Panc1 (cell line): ENCODE measurements around the gene SMAD5. TPM values are rescaled to one million over a fixed set of nuclear protein-coding genes. Genes with fewer than 3 reads are reported as not detected.

Experiments used
- ATAC-seq: fragments of 200-7000 bp; cut with Tn5 transposase; 2 replicates; pipeline ENCODE4 v1.9.1; 2020; ENCODE audit warnings: mild to moderate bottlenecking, moderate library complexity
- BruUV-seq: library from RNA; stranded (reverse); fragments of 400-500 nt; replicated peaks from 2 replicates; lab custom pipeline; 2021; lab: Mats Ljungman, UMichigan
- CTCF ChIA-PET: fragments of 300-600 bp; sonication (Branson Sonifier 250); formaldehyde crosslinking; loops from one replicate; lab custom pipeline; 2022; ENCODE audit warnings: antibody characterized with exemption; lab: Charles Lee
- POLR2A ChIA-PET: fragments of 300-600 bp; sonication (Branson Sonifier 250); formaldehyde crosslinking; loops from one replicate; lab custom pipeline; 2022; ENCODE audit warnings: antibody characterized with exemption; lab: Charles Lee
- DNase-seq: peaks from one replicate; pipeline ENCODE4 v3.0.0-alpha.2; 2010; ENCODE audit warnings: low read depth, low spot score
- H3K27ac ChIP-seq: 2 replicates; pipeline ENCODE4 v1.5.1; 2011; ENCODE audit warnings: mild to moderate bottlenecking, low read length, inconsistent platforms
- H3K27me3 ChIP-seq: fragments of 200-500 bp; sonication (Bioruptor generic); 2 replicates; pipeline ENCODE4 v1.6.0; 2014; ENCODE audit warnings: low read length, inconsistent platforms; ENCODE audit not compliant: control insufficient read depth, insufficient read depth
- H3K36me3 ChIP-seq: fragments of 200-500 bp; sonication (Bioruptor generic); 2 replicates; pipeline ENCODE4 v1.5.1; 2014; ENCODE audit warnings: inconsistent platforms, mild to moderate bottlenecking, low read length, moderate library complexity; ENCODE audit not compliant: control insufficient read depth, insufficient read depth
- H3K4me1 ChIP-seq: 2 replicates; pipeline ENCODE4 v1.5.1; 2011; ENCODE audit warnings: inconsistent platforms, mild to moderate bottlenecking, low read length, moderate library complexity; ENCODE audit not compliant: control insufficient read depth, insufficient read depth
- H3K4me3 ChIP-seq, 2 experiments: 2 replicates each; pipeline ENCODE4 v1.5.1; 2011 to 2012; ENCODE audit warnings: low read depth in 2 of 2, low read length in 2 of 2, mild to moderate bottlenecking in 2 of 2, inconsistent platforms in 1 of 2, moderate library complexity in 1 of 2
- H3K9me3 ChIP-seq: fragments of 200-500 bp; sonication (Bioruptor generic); 2 replicates; pipeline ENCODE4 v1.5.1; 2014; ENCODE audit warnings: low read depth, mild to moderate bottlenecking, inconsistent platforms, low read length, moderate library complexity; ENCODE audit not compliant: control insufficient read depth, insufficient read depth
- CTCF ChIP-seq: fragments of 450-650 bp; IDR thresholded peaks from 2 replicates; pipeline ENCODE4 v1.5.1; 2017; ENCODE audit warnings: mild to moderate bottlenecking
- POLR2AphosphoS5 ChIP-seq: IDR thresholded peaks from 2 replicates; pipeline ENCODE4 v1.6.1; 2012; ENCODE audit warnings: mild to moderate bottlenecking, low read depth, low read length, moderate library complexity
- REST ChIP-seq, 2 experiments: IDR thresholded peaks; 2 replicates each; pipeline ENCODE4 v1.6.1; 2011 to 2012; ENCODE audit warnings: low read depth in 2 of 2, control low read depth in 1 of 2, low read length in 1 of 2, mild to moderate bottlenecking in 1 of 2, moderate library complexity in 1 of 2; ENCODE audit not compliant: insufficient read depth in 1 of 2
- SIN3A ChIP-seq: IDR thresholded peaks from 2 replicates; pipeline ENCODE4 v1.6.1; 2012; ENCODE audit warnings: low read depth, mild to moderate bottlenecking, low read length, moderate library complexity, borderline replicate concordance; ENCODE audit not compliant: insufficient read depth
- TCF7L2 ChIP-seq: IDR thresholded peaks from 2 replicates; pipeline ENCODE4 v1.6.1; 2011; ENCODE audit warnings: mild to moderate bottlenecking, low read depth, low read length, inconsistent platforms
- in situ Hi-C: cut with HindIII; loops from 2 replicates; pipeline ENCODE4 v1.10.0; 2016; ENCODE audit warnings: low sequenced_read_pairs, low pct_unique_long_range_greater_than_20kb
- intact Hi-C: fragments of 100-400 bp; cut with micrococcal nuclease; formaldehyde crosslinking; loops from one replicate; pipeline ENCODE4 v1.10.0; 2022; ENCODE audit not compliant: unreplicated experiment
- total RNA-seq: library from RNA; stranded (reverse); gene quantifications from one replicate; pipeline ENCODE4 v1.2.1, GENCODE V29; 2021; ENCODE audit not compliant: unreplicated experiment

The SMAD5 gene
- total RNA-seq, 1 experiment from 2014 or later = 61.5 TPM

- ChIA-PET CTCF (no interaction called here), POLR2A (no interaction called here)
- no peaks in the 10 kb centered on the region for H3K36me3 ChIP-seq
- no peak for TF ChIP-seq SIN3A
- no peak for TF ChIP-seq TCF7L2
- no peak for TF ChIP-seq REST (IDR thresholded peaks at IDR 0.05; ENCODE audit: insufficient read depth in 1 of 2, low read depth in 2 of 2, low read length in 1 of 2)
- no peak for TF ChIP-seq CTCF
- TF ChIP-seq POLR2AphosphoS5 = no peak
- in situ Hi-C loops = no loop called here
- H3K27me3 ChIP-seq = peaks cover 3% of the 10 kb centered on the region
- ATAC-seq = no peak
- H3K4me3 ChIP-seq = no peak overlapping the region
- no TSS peak for BruUV-seq
- intact Hi-C loops = no loop called here
- H3K27ac ChIP-seq = no peak overlapping the region
- 0 out of 2 replicates have a peak, but pooled peaks cover 6% of the 10 kb centered on the region for H3K9me3 ChIP-seq
- H3K4me1 ChIP-seq = no peaks in the 10 kb centered on the region
- no peak for DNase-seq
Observed at GRCh38 chr5:136225796-136226195, 93.2 kb downstream of the SMAD5 start.

GRCh38 chr5:136226401-136226800 lies 93.8 kb downstream of the SMAD5 start:
- no peak for TF ChIP-seq TCF7L2
- TF ChIP-seq REST (IDR thresholded peaks at IDR 0.05; ENCODE audit: insufficient read depth in 1 of 2, low read depth in 2 of 2, low read length in 1 of 2) = no peak
- TF ChIP-seq CTCF = no peak
- TF ChIP-seq SIN3A = no peak
- ATAC-seq (no peak), DNase-seq (no peak)
- ChIA-PET POLR2A (no interaction called here), CTCF (no interaction called here)
- Histone ChIP-seq H3K27ac (no peak overlapping the region), H3K4me3 (no peak overlapping the region), H3K36me3 (no peaks in the 10 kb centered on the region), H3K27me3 (peaks cover 3% of the 10 kb centered on the region), H3K4me1 (no peaks in the 10 kb centered on the region), H3K9me3 (0 out of 2 replicates have a peak, but pooled peaks cover 5% of the 10 kb centered on the region)
- BruUV-seq = no TSS peak
- intact Hi-C loops = no loop called here
- in situ Hi-C loops = no loop called here
